Kidney (tissue), 14 donors: ENCODE data around the gene AZI2. TPM values are rescaled to one million over a fixed set of nuclear protein-coding genes. Genes with fewer than 3 reads are reported as not detected.

ENCODE experiments used
- DNase-seq, 5 donors: peaks; one replicate each; pipeline ENCODE4 v3.0.0-alpha.2; 2013 to 2020
- FAIRE-seq: peaks from 2 replicates; lab custom pipeline; 2012; peaks lifted over from hg19 to GRCh38; lab: Jason Lieb, UNC
- H3K27ac ChIP-seq, 2 donors: one replicate each; pipeline ENCODE4 v1.7.0; 2013; ENCODE audit warnings: low read depth in 2 of 2, low read length in 2 of 2, inconsistent platforms in 1 of 2
- H3K27me3 ChIP-seq: one replicate; pipeline ENCODE4 v1.7.1; 2013; ENCODE audit warnings: low read length, inconsistent platforms; ENCODE audit not compliant: control insufficient read depth, insufficient read depth
- H3K36me3 ChIP-seq, 3 donors: one replicate each; pipeline versions ENCODE4 v1.7.0 to v1.7.1; 2013; ENCODE audit warnings: low read length in 3 of 3, control low read depth in 1 of 3, inconsistent platforms in 1 of 3; ENCODE audit not compliant: insufficient read depth in 3 of 3, control insufficient read depth in 2 of 3
- H3K4me1 ChIP-seq, 3 donors: one replicate each; pipeline versions ENCODE4 v1.7.0 to v1.7.1; 2013; ENCODE audit warnings: low read length in 3 of 3, inconsistent platforms in 1 of 3, low read depth in 1 of 3; ENCODE audit not compliant: control insufficient read depth in 2 of 3, insufficient read depth in 2 of 3
- H3K4me3 ChIP-seq, 3 donors: one replicate each; pipeline versions ENCODE4 v1.7.0 to v1.8.1; 2013; ENCODE audit warnings: low read length in 3 of 3, control low read depth in 1 of 3, inconsistent platforms in 1 of 3
- H3K9ac ChIP-seq, 3 donors: one replicate each; pipeline versions ENCODE4 v1.7.0 to v1.7.1; 2013; ENCODE audit warnings: low read length in 3 of 3, control low read depth in 1 of 3, inconsistent platforms in 1 of 3
- H3K9me3 ChIP-seq, 3 donors: one replicate each; pipeline versions ENCODE4 v1.7.0 to v1.7.1; 2013; ENCODE audit warnings: low read length in 3 of 3, control low read depth in 1 of 3, inconsistent platforms in 1 of 3; ENCODE audit not compliant: control insufficient read depth in 2 of 3, insufficient read depth in 1 of 3
- intact Hi-C: fragments of 100-400 bp; cut with DNase I; formaldehyde crosslinking; loops from one replicate; pipeline ENCODE4 v1.11.1; 2022
- polyA plus RNA-seq: library from polyadenylated mRNA; stranded (reverse); fragments of 350-450 nt; fragmentation: Illumina TruSeq; extraction: RNeasy Lipid Tissue Mini Kit (QIAGEN cat#74804); gene quantifications from one replicate; pipeline ENCODE4 v1.2.3, GENCODE V29; 2014; ENCODE audit warnings: low read depth, low replicate concordance; ENCODE audit not compliant: insufficient read depth
- total RNA-seq: library from RNA; stranded (reverse); fragmentation: NEBNext Ultra II Directional; extraction: Animal tissue kit (Norgen Biotek cat#: 25700); gene quantifications from one replicate; pipeline ENCODE4 v1.2.1, GENCODE V29; 2021
- TF ChIP-seq, protein P1 (sequence below): IDR thresholded peaks from 3 replicates; pipeline ENCODE4 v1.5.1; 2012; ENCODE audit warnings: mild to moderate bottlenecking, moderate library complexity, borderline replicate concordance; ENCODE audit not compliant: insufficient read depth; ENCODE audit errors: extremely low read depth
- donor health status: control.
- donor health status: control.
- donor health status: control.
- donor health status: control.
- donor health status: control.
- donor health status: DM: yes; HTN: yes; CAD: no.
- donor health status: Normal renal cell carcinoma (clear cell type).

Gene AZI2
- total and polyA plus RNA-seq, 2 donors from 2014 or later = 38.2 to 59.0 TPM

GRCh38 chr3:28328188-28329151, 20.2 kb downstream of the AZI2 start:
- intact Hi-C loops = loop anchor here (10.0 kb wide), 1 partner anchor 614 kb away; no protein-coding TSS in a partner anchor
- peak; percentile 95 for FAIRE-seq
- no peak overlapping the region for H3K4me3 ChIP-seq

GRCh38 chr3:28326458-28326926, 22.1 kb downstream of the AZI2 start:
- intact Hi-C loops = loop anchor here (10.0 kb wide), 1 partner anchor 612 kb away; no protein-coding TSS in a partner anchor
- FAIRE-seq (no peak), DNase-seq (no peak)
- no peaks in the 10 kb centered on the region for H3K27me3 ChIP-seq
- H3K9ac ChIP-seq = no peak overlapping the region
- TF ChIP-seq, protein P1, sequence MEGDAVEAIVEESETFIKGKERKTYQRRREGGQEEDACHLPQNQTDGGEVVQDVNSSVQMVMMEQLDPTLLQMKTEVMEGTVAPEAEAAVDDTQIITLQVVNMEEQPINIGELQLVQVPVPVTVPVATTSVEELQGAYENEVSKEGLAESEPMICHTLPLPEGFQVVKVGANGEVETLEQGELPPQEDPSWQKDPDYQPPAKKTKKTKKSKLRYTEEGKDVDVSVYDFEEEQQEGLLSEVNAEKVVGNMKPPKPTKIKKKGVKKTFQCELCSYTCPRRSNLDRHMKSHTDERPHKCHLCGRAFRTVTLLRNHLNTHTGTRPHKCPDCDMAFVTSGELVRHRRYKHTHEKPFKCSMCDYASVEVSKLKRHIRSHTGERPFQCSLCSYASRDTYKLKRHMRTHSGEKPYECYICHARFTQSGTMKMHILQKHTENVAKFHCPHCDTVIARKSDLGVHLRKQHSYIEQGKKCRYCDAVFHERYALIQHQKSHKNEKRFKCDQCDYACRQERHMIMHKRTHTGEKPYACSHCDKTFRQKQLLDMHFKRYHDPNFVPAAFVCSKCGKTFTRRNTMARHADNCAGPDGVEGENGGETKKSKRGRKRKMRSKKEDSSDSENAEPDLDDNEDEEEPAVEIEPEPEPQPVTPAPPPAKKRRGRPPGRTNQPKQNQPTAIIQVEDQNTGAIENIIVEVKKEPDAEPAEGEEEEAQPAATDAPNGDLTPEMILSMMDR = no peak
- H3K4me1 ChIP-seq = no peaks in the 10 kb centered on the region
- no peak overlapping the region for H3K27ac ChIP-seq
- H3K36me3 ChIP-seq = peaks cover 3 to 9% (median 6%) of the 10 kb centered on the region in 3 donors
- H3K4me3 ChIP-seq = no peak overlapping the region
- H3K9me3 ChIP-seq = no peaks in the 10 kb centered on the region

More at GRCh38 chr3:28328188-28329151, 20.2 kb downstream of the AZI2 start:
- no peak overlapping the region for H3K27ac ChIP-seq
- no peaks in the 10 kb centered on the region for H3K27me3 ChIP-seq
- H3K4me1 ChIP-seq = no peaks in the 10 kb centered on the region
- DNase-seq = peak in 2 of 5 donors; percentile 37 to 43
- H3K9ac ChIP-seq = no peak overlapping the region
- H3K36me3 ChIP-seq = peaks cover 3 to 9% (median 5%) of the 10 kb centered on the region in 3 donors
- TF ChIP-seq, protein P1 = peak; percentile 44
- no peaks in the 10 kb centered on the region for H3K9me3 ChIP-seq

- H3K9ac ChIP-seq = no peak overlapping the region
- DNase-seq (peak in 1 of 5 donors; percentile 16), FAIRE-seq (no peak)
- no peak overlapping the region for H3K4me3 ChIP-seq
- no peak overlapping the region for H3K27ac ChIP-seq
- H3K4me1 ChIP-seq = no peaks in the 10 kb centered on the region
- no peaks in the 10 kb centered on the region for H3K9me3 ChIP-seq
- H3K36me3 ChIP-seq = peaks cover 3 to 9% (median 7%) of the 10 kb centered on the region in 3 donors
- no peaks in the 10 kb centered on the region for H3K27me3 ChIP-seq
- intact Hi-C loops = loop anchor here (10.0 kb wide), 1 partner anchor 608 kb away; no protein-coding TSS in a partner anchor
- TF ChIP-seq, protein P1 = no peak
These were observed 26.2 kb downstream of the AZI2 start for GRCh38 chr3:28322464-28322863.
